HepG2 (cell line): ENCODE data around the gene XRN1. TPM values are rescaled to one million over a fixed set of nuclear protein-coding genes. Genes with fewer than 3 reads are reported as not detected.

ENCODE experiments used
- ATAC-seq: fragments of 200-7000 bp; cut with Tn5 transposase; 3 replicates; pipeline ENCODE4 v1.9.1; 2020; ENCODE audit warnings: mild to moderate bottlenecking, moderate library complexity
- BruUV-seq: library from RNA; stranded (reverse); fragments of 400-500 nt; replicated peaks from 2 replicates; lab custom pipeline; 2021; lab: Mats Ljungman, UMichigan
- CTCF ChIA-PET: fragments of 300-600 bp; formaldehyde crosslinking; extraction: SDS; loops from one replicate; lab custom pipeline; 2021; ENCODE audit warnings: low total read pairs, inconsistent platforms, low intra/inter-chr PET ratio; lab: Yijun Ruan, JAX
- POLR2A ChIA-PET: fragments of 350-600 bp; sonication (Branson Sonifier 250); formaldehyde crosslinking; loops from one replicate; lab custom pipeline; 2020; ENCODE audit warnings: antibody characterized with exemption, inconsistent platforms; lab: Yijun Ruan, JAX
- DNase-seq: peaks from one replicate; pipeline ENCODE4 v3.0.0-alpha.2; 2015; ENCODE audit warnings: low spot score
- FAIRE-seq: peaks from 3 replicates; lab custom pipeline; 2011; peaks lifted over from hg19 to GRCh38; lab: Jason Lieb, UNC
- H2AFZ ChIP-seq: one replicate; pipeline ENCODE4 v1.6.1; 2011; ENCODE audit warnings: low read length, inconsistent platforms
- H3K27ac ChIP-seq: fragments of 300-600 bp; 3 replicates; pipeline ENCODE4 v1.8.0; 2011; ENCODE audit warnings: mixed run types, mild to moderate bottlenecking, mixed read lengths, low read length, inconsistent platforms; ENCODE audit not compliant: insufficient read depth; ENCODE audit errors: extremely low read length
- H3K27me3 ChIP-seq, 2 experiments: fragments of 200-600 bp in 1 of 2; 2 replicates in 1 of 2; 3 replicates in 1 of 2; pipeline versions ENCODE4 v1.6.0 to v1.8.0; 2011; ENCODE audit warnings: low read length in 2 of 2, mild to moderate bottlenecking in 2 of 2, moderate library complexity in 2 of 2, inconsistent platforms in 1 of 2; ENCODE audit not compliant: insufficient read depth in 2 of 2, control insufficient read depth in 1 of 2
- H3K36me3 ChIP-seq, 2 experiments: fragments of 200-600 bp in 1 of 2; replicated peaks in 1 of 2; 2 replicates in 1 of 2; 3 replicates in 1 of 2; pipeline versions ENCODE4 v1.5.1 to v1.8.0; 2011; ENCODE audit warnings: low read length in 2 of 2, inconsistent platforms in 1 of 2; ENCODE audit not compliant: insufficient read depth in 2 of 2, control insufficient read depth in 1 of 2
- H3K4me1 ChIP-seq: 2 replicates; pipeline ENCODE4 v1.5.1; 2012; ENCODE audit warnings: low read length, inconsistent platforms; ENCODE audit not compliant: insufficient read depth
- H3K4me2 ChIP-seq: 2 replicates; pipeline ENCODE4 v1.6.0; 2011; ENCODE audit warnings: low read depth, low read length, inconsistent platforms
- H3K4me3 ChIP-seq, 3 experiments: fragments of 200-600 bp in 1 of 3; sonication (generic), shearing (Covaris generic) in 1 of 3; replicated peaks in 1 of 3; 2 replicates each; pipeline ENCODE4 v1.5.1; 2011 to 2016; ENCODE audit warnings: low read length in 3 of 3, inconsistent platforms in 2 of 3, low read depth in 2 of 3, mild to moderate bottlenecking in 2 of 3, control low read depth in 1 of 3, mixed read lengths in 1 of 3; ENCODE audit not compliant: insufficient read depth in 1 of 3
- H3K79me2 ChIP-seq: one replicate; pipeline ENCODE4 v1.6.1; 2011; ENCODE audit warnings: low read length, inconsistent platforms; ENCODE audit not compliant: insufficient read depth
- H3K9ac ChIP-seq: 2 replicates; pipeline ENCODE4 v1.6.0; 2011; ENCODE audit warnings: mild to moderate bottlenecking, low read depth, low read length, inconsistent platforms; ENCODE audit not compliant: insufficient read depth
- H3K9me3 ChIP-seq: 2 replicates; pipeline ENCODE4 v1.5.1; 2012; ENCODE audit warnings: mild to moderate bottlenecking, low read length
- H4K20me1 ChIP-seq: 2 replicates; pipeline ENCODE4 v1.6.0; 2011; ENCODE audit warnings: inconsistent platforms, mild to moderate bottlenecking, low read length, moderate library complexity; ENCODE audit not compliant: insufficient read depth
- CBX2 ChIP-seq, 2 experiments: fragments of 200-600 bp in 1 of 2; sonication (generic); formaldehyde crosslinking in 1 of 2; IDR thresholded peaks; 2 replicates each; pipeline versions ENCODE4 v1.7.0 to v1.8.1; 2018 to 2022; ENCODE audit warnings: low read depth in 2 of 2, low read length in 1 of 2, mild to moderate bottlenecking in 1 of 2, missing genetic modification reagents in 1 of 2
- CHD2 ChIP-seq: IDR thresholded peaks from 2 replicates; pipeline ENCODE4 v1.6.1; 2011; ENCODE audit warnings: low read depth, low read length, improper control_type of control experiment
- ELF3 ChIP-seq: IDR thresholded peaks from 2 replicates; pipeline ENCODE4 v1.6.1; 2016; ENCODE audit warnings: missing genetic modification reagents, missing compliant biosample characterization
- FOXA1 ChIP-seq, 2 experiments: fragments of 450-650 bp in 1 of 2; sonication (generic) in 1 of 2; formaldehyde crosslinking in 1 of 2; IDR thresholded peaks; 2 replicates each; pipeline versions ENCODE4 v1.4.0 to v1.6.1; 2016 to 2020; ENCODE audit warnings: missing genetic modification reagents in 1 of 2
- HDAC1 ChIP-seq: sonication (generic); formaldehyde crosslinking; IDR thresholded peaks from 2 replicates; pipeline ENCODE4 v1.5.1; 2020; ENCODE audit warnings: mild to moderate bottlenecking, missing genetic modification reagents
- HNRNPL ChIP-seq: fragments of 200-400 bp; formaldehyde crosslinking; IDR thresholded peaks from 2 replicates; pipeline ENCODE4 v1.6.1; 2017; ENCODE audit warnings: mild to moderate bottlenecking, low read depth, low read length
- HOXA3 ChIP-seq: sonication (generic); formaldehyde crosslinking; IDR thresholded peaks from 2 replicates; pipeline ENCODE4 v1.5.0; 2020; ENCODE audit warnings: missing genetic modification reagents
- HOXA9 ChIP-seq: sonication (generic); formaldehyde crosslinking; IDR thresholded peaks from 2 replicates; pipeline ENCODE4 v1.8.1; 2022; ENCODE audit warnings: missing genetic modification reagents, mild to moderate bottlenecking, moderate library complexity, borderline replicate concordance
- JUND ChIP-seq: sonication (generic); formaldehyde crosslinking; IDR thresholded peaks from 2 replicates; pipeline ENCODE4 v1.8.0; 2022; ENCODE audit warnings: mild to moderate bottlenecking, missing genetic modification reagents
- KDM4B ChIP-seq: sonication (generic); formaldehyde crosslinking; IDR thresholded peaks from 2 replicates; pipeline ENCODE4 v1.4.0; 2020; ENCODE audit warnings: missing genetic modification reagents
- REL ChIP-seq: sonication (generic); formaldehyde crosslinking; conservative IDR thresholded peaks from 2 replicates; pipeline ENCODE4 v1.8.0; 2022; ENCODE audit warnings: mild to moderate bottlenecking, missing genetic modification reagents, moderate library complexity
- SAFB2 ChIP-seq: sonication (generic); formaldehyde crosslinking; IDR thresholded peaks from 2 replicates; pipeline ENCODE4 v1.5.1; 2020; ENCODE audit warnings: missing genetic modification reagents, low read depth, mild to moderate bottlenecking, borderline replicate concordance
- SATB2 ChIP-seq: sonication (generic); formaldehyde crosslinking; IDR thresholded peaks from 2 replicates; pipeline ENCODE4 v1.5.0; 2020; ENCODE audit warnings: missing genetic modification reagents
- SETDB1 ChIP-seq: sonication (generic); formaldehyde crosslinking; IDR thresholded peaks from 2 replicates; pipeline ENCODE4 v1.5.1; 2020; ENCODE audit warnings: missing genetic modification reagents, mild to moderate bottlenecking, borderline replicate concordance
- TFE3 ChIP-seq: IDR thresholded peaks from 2 replicates; pipeline ENCODE4 v1.6.1; 2016
- ZFP62 ChIP-seq: sonication (generic); formaldehyde crosslinking; IDR thresholded peaks from 2 replicates; pipeline ENCODE4 v1.4.0; 2020; ENCODE audit warnings: missing genetic modification reagents
- ZNF296 ChIP-seq: sonication (generic); formaldehyde crosslinking; conservative IDR thresholded peaks from 2 replicates; pipeline ENCODE4 v1.5.0; 2020; ENCODE audit warnings: mild to moderate bottlenecking, missing genetic modification reagents
- ZNF317 ChIP-seq: sonication (generic); formaldehyde crosslinking; IDR thresholded peaks from 2 replicates; pipeline ENCODE4 v1.5.0; 2020; ENCODE audit warnings: mild to moderate bottlenecking, missing genetic modification reagents
- ZNF44 ChIP-seq: sonication (generic); formaldehyde crosslinking; IDR thresholded peaks from 2 replicates; pipeline ENCODE4 v1.5.1; 2020; ENCODE audit warnings: mild to moderate bottlenecking, missing genetic modification reagents
- ZNF605 ChIP-seq: sonication (generic); formaldehyde crosslinking; IDR thresholded peaks from 2 replicates; pipeline ENCODE4 v1.8.0; 2022; ENCODE audit warnings: mild to moderate bottlenecking, missing genetic modification reagents
- ZNF782 ChIP-seq: sonication (generic); formaldehyde crosslinking; IDR thresholded peaks from 2 replicates; pipeline ENCODE4 v1.4.0; 2020; ENCODE audit warnings: missing genetic modification reagents, mild to moderate bottlenecking, borderline replicate concordance
- ZSCAN20 ChIP-seq: sonication (generic); formaldehyde crosslinking; IDR thresholded peaks from 2 replicates; pipeline ENCODE4 v1.4.0; 2020; ENCODE audit warnings: missing genetic modification reagents, mild to moderate bottlenecking, borderline replicate concordance
- ZSCAN25 ChIP-seq: sonication (generic); formaldehyde crosslinking; IDR thresholded peaks from 2 replicates; pipeline ENCODE4 v1.8.0; 2022; ENCODE audit warnings: mild to moderate bottlenecking, missing genetic modification reagents
- whole genome bisulfite sequencing: methylation state at CpG from one replicate; pipeline ENCODE4 v1.1.6; 2017; ENCODE audit warnings: low lambda C conversion rate; 5-methylcytosine and 5-hydroxymethylcytosine counted together
- in situ Hi-C: cut with HindIII; loops from 2 replicates; pipeline ENCODE4 v1.10.0; 2017; ENCODE audit warnings: low pct_unique_long_range_greater_than_20kb; ENCODE audit not compliant: extremely low pct_ligation_motif_present
- intact Hi-C: fragments of 100-400 bp; cut with micrococcal nuclease; formaldehyde crosslinking; loops from one replicate; pipeline ENCODE4 v1.10.0; 2022; ENCODE audit not compliant: unreplicated experiment
- polyA plus RNA-seq, 8 experiments: library from polyadenylated mRNA; depleted of rRNA in 3 of 8; stranded (reverse) in 7 of 8; unstranded in 1 of 8; fragments of >200 nt; fragmentation: Illumina TruSeq in 4 of 8; extraction: Trizol in 4 of 8; gene quantifications; 2 replicates each; pipeline versions ENCODE4 v1.2.1 to v1.2.3, GENCODE V29; 2011 to 2016; ENCODE audit warnings: low read depth in 4 of 8, missing spikeins in 1 of 8, mixed read lengths in 1 of 8; ENCODE audit not compliant: insufficient read depth in 1 of 8
- total RNA-seq, 5 experiments: library from RNA; depleted of rRNA; stranded (reverse); fragments of >200 nt; fragmentation: Illumina TruSeq; extraction: Trizol; gene quantifications; 2 replicates each; pipeline ENCODE4 v1.2.3, GENCODE V29; 2016; ENCODE audit warnings: low read depth in 1 of 5

The XRN1 gene
- total and polyA plus RNA-seq, 2 of the 13 experiments (the other 11 are each of a cell fraction or from before 2014, with no cell fraction given): 13.2 to 13.3 TPM

GRCh38 chr3:142447301-142447851, 461 bp downstream of the XRN1 start:
- H3K79me2 ChIP-seq: peaks cover 48% of the 10 kb centered on the region
- no peak for FAIRE-seq
- 0 out of 2 replicates have a peak, but pooled peaks have one; percentile 43 for TF ChIP-seq JUND (CRISPR knock-in tag)
- TF ChIP-seq SATB2 (CRISPR knock-in tag): no peak; the same call in 1 of the 2 replicates
- 0 out of 2 replicates have a peak, but pooled peaks have one; percentile 4 for TF ChIP-seq ZNF317
- no peak for TF ChIP-seq ZFP62 (CRISPR knock-in tag)
- TF ChIP-seq HOXA3 (CRISPR knock-in tag): 0 out of 2 replicates have a peak, but pooled peaks have one; percentile 13
- no peak for TF ChIP-seq HNRNPL
- TF ChIP-seq TFE3 (CRISPR knock-in tag): 0 out of 2 replicates have a peak, but pooled peaks have one; percentile 5
- peak; percentile 50; the same call in 1 of the 2 replicates for TF ChIP-seq SAFB2 (CRISPR knock-in tag)
- TF ChIP-seq ELF3 (CRISPR knock-in tag): no peak
- TF ChIP-seq HOXA9 (CRISPR knock-in tag): no peak
- TF ChIP-seq KDM4B (CRISPR knock-in tag): no peak
- TF ChIP-seq REL (CRISPR knock-in tag): no peak
- no peak for TF ChIP-seq CBX2 (IDR thresholded peaks at IDR 0.05; ENCODE audit: low read depth, low read length)
- TF ChIP-seq CBX2 (CRISPR knock-in tag; IDR thresholded peaks at IDR 0.05; ENCODE audit: low read depth): no peak
- peak; percentile 65; the same call in 1 of the 2 replicates for TF ChIP-seq ZNF605
- TF ChIP-seq ZNF296 (CRISPR knock-in tag): no peak
- TF ChIP-seq CHD2: no peak
- TF ChIP-seq HDAC1 (CRISPR knock-in tag): peak; percentile 74
- TF ChIP-seq ZNF44 (CRISPR knock-in tag): no peak
- no peak for TF ChIP-seq ZNF782 (CRISPR knock-in tag)
- TF ChIP-seq FOXA1 (IDR thresholded peaks at IDR 0.05): no peak
- peak; percentile 82 for TF ChIP-seq FOXA1 (CRISPR knock-in tag; IDR thresholded peaks at IDR 0.05)
- 0 out of 2 replicates have a peak, but pooled peaks have one; percentile 39 for TF ChIP-seq ZSCAN20 (CRISPR knock-in tag)
- no peak for TF ChIP-seq SETDB1 (CRISPR knock-in tag)
- peak; percentile 11; the same call in 1 of the 2 replicates for TF ChIP-seq ZSCAN25 (CRISPR knock-in tag)

More at GRCh38 chr3:142447301-142447851, 461 bp downstream of the XRN1 start:
- H2AFZ ChIP-seq: no peak overlapping the region
- no peaks in the 10 kb centered on the region for H3K9me3 ChIP-seq
- peak overlapping the region; percentile 99 for H3K9ac ChIP-seq
- H3K4me1 ChIP-seq: peaks cover 35% of the 10 kb centered on the region
- H3K36me3 ChIP-seq: peaks cover 0 to 7% of the 10 kb centered on the region in 2 experiments; a peak in 2 of 5 replicates
- POLR2A ChIA-PET: interaction anchor here (0.6 to 1.4 kb wide), 2 partner anchors 131 to 152 kb away, joined by 3 to 5 read pairs; partner anchors contain the start of gene ATR
- CTCF ChIA-PET: no interaction called here
- peaks cover 0 to 4% of the 10 kb centered on the region in 2 experiments; a peak in 1 of 5 replicates for H3K27me3 ChIP-seq
- H4K20me1 ChIP-seq: peaks cover 6% of the 10 kb centered on the region
- DNase-seq: peak; percentile 39
- intact Hi-C loops: loop anchor here (10.0 kb wide), 1 partner anchor 127 kb away; the partner anchor contains the start of gene ATR
- under 1% methylated on average over 11 of the region's 35 CpGs for WGBS
- BruUV-seq: no TSS peak
- H3K27ac ChIP-seq: peak overlapping the region; percentile 96
- H3K4me3 ChIP-seq: peak overlapping the region; percentile 97 to 100 (median 99)
- in situ Hi-C loops: no loop called here
- ATAC-seq: peak; percentile 76
- H3K4me2 ChIP-seq: peak overlapping the region; percentile 81
